Gastroesophageal sphincter (tissue), 3 donors: Measurements from ENCODE around the gene LTN1.
A peak's percentile ranks its signal among the peaks of the same experiment; 100 is the strongest.

Experiments used
- CTCF ChIP-seq, 4 experiments: fragments of 200-600 bp in 2 of 4; fragments of 450-650 bp in 2 of 4; sonication (generic) in 1 of 4; IDR thresholded peaks; one replicate each; pipeline ENCODE4 v1.5.1; 2017 to 2019; ENCODE audit warnings: antibody characterized with exemption in 4 of 4, mild to moderate bottlenecking in 2 of 4, moderate library complexity in 2 of 4
- EP300 ChIP-seq: sonication (generic); formaldehyde crosslinking; IDR thresholded peaks from one replicate; pipeline ENCODE4 v1.6.1; 2017; ENCODE audit warnings: antibody characterized with exemption, mild to moderate bottlenecking
- POLR2A ChIP-seq, 2 donors: fragments of 450-650 bp; IDR thresholded peaks; one replicate each; pipeline ENCODE4 v1.6.1; 2017; ENCODE audit warnings: antibody characterized with exemption in 2 of 2, mild to moderate bottlenecking in 2 of 2, moderate library complexity in 1 of 2
- POLR2AphosphoS5 ChIP-seq: sonication (generic); formaldehyde crosslinking; IDR thresholded peaks from one replicate; pipeline ENCODE4 v1.6.1; 2017; ENCODE audit warnings: antibody characterized with exemption

- peak; percentile 98 to 99 for TF ChIP-seq POLR2A (IDR thresholded peaks at IDR 0.05)
- TF ChIP-seq CTCF (IDR thresholded peaks at IDR 0.05): peak in 1 of 4 experiments; percentile 10
- no peak for TF ChIP-seq EP300
- TF ChIP-seq POLR2AphosphoS5: peak; percentile 100
Measured at GRCh38 chr21:29002442-29003144, 9.9 kb upstream of the LTN1 start.
